Activated T-helper 2 cell treated with anti-CD3 and anti-CD28 coated beads, Interferon-gamma antibody, Interleukin-2, Interleukin-4, amounts not matched to agents 10 μg/mL and 5 μg/mL and 100 μg/mL, durations not matched to agents 14 hours and 24 hours and 36 hours (primary cell): Measurements from ENCODE around the gene PTPRD. TPM values are rescaled to one million over a fixed set of nuclear protein-coding genes. Genes with fewer than 3 reads are reported as not detected.

Experiments used
- DNase-seq: peaks from one replicate; pipeline ENCODE4 v3.0.0; 2021; ENCODE audit warnings: low spot score
- H3K27ac Mint-ChIP-seq: one replicate; pipeline ENCODE4 v1.8.0; 2021; ENCODE audit warnings: mixed read lengths
- H3K27me3 Mint-ChIP-seq: one replicate; pipeline ENCODE4 v1.8.0; 2021; ENCODE audit warnings: low read depth, mixed read lengths
- H3K36me3 Mint-ChIP-seq: one replicate; pipeline ENCODE4 v1.8.0; 2021; ENCODE audit warnings: low read depth, mixed read lengths
- H3K4me1 Mint-ChIP-seq: one replicate; pipeline ENCODE4 v1.8.0; 2021; ENCODE audit warnings: low read depth, mixed read lengths
- H3K4me3 Mint-ChIP-seq: one replicate; pipeline ENCODE4 v1.8.0; 2021; ENCODE audit warnings: low read depth, mild to moderate bottlenecking, moderate library complexity, mixed read lengths
- H3K9me3 Mint-ChIP-seq: one replicate; pipeline ENCODE4 v1.8.0; 2021; ENCODE audit warnings: mixed read lengths
- intact Hi-C: fragments of 100-400 bp; cut with micrococcal nuclease; formaldehyde crosslinking; loops from one replicate; pipeline ENCODE4 v1.15.1; 2023
- total RNA-seq: library from RNA; stranded (reverse); gene quantifications from 2 replicates; pipeline ENCODE4 v1.2.3, GENCODE V29; 2022

Gene PTPRD
- total RNA-seq, 1 donor from 2014 or later = 1.5 TPM

DNA sequence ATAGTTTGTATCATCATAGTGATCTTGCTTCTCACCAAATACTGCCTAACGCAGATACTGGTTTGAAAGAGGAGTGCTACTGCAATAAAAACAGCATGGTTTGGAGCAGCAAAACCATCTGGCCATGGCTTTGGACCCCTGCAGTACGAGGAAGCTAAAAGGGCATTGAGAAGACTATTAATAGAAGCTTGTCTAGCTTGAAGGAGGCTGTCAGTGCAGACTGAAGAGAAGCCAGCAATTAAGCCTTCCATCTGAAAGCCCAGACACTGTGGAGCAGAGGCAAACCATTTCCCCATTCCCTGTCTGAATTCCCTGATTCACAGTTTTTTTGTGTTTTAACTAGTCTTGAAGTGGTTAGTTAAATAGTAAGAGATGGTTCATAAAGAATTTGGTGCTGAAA is 281.6 kb downstream of the PTPRD start:
- Mint-ChIP-seq H3K9me3 (peaks cover 30% of the 10 kb centered on the region), H3K27me3 (no peaks in the 10 kb centered on the region), H3K27ac (no peak overlapping the region), H3K4me3 (no peak overlapping the region), H3K4me1 (no peaks in the 10 kb centered on the region), H3K36me3 (no peaks in the 10 kb centered on the region)
- DNase-seq = no peak
- intact Hi-C loops = no loop called here

DNA sequence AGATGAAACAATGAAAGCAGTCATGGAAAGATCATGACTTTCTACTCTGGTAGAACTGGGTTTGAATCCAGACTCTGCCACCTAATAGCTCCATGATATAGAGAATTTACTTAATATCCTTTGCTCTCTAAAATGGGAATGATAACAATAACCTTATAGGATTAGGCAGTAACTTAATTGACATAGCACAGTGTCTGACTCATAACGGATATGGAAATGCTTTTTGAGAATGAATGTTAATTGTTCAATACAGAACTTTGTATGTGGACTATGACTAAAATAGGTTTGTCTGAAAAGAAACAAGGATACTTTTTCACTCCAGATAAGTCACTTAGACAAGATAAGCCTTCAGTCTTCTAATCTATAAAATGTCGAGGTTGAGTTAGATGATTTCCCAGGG is 330.7 kb downstream of the PTPRD start:
- H3K36me3 Mint-ChIP-seq = no peaks in the 10 kb centered on the region
- intact Hi-C loops = no loop called here
- H3K9me3 Mint-ChIP-seq = peaks cover 16% of the 10 kb centered on the region
- no peaks in the 10 kb centered on the region for H3K27me3 Mint-ChIP-seq
- no peak overlapping the region for H3K4me3 Mint-ChIP-seq
- H3K27ac Mint-ChIP-seq = no peak overlapping the region
- DNase-seq = no peak
- H3K4me1 Mint-ChIP-seq = no peaks in the 10 kb centered on the region

DNA sequence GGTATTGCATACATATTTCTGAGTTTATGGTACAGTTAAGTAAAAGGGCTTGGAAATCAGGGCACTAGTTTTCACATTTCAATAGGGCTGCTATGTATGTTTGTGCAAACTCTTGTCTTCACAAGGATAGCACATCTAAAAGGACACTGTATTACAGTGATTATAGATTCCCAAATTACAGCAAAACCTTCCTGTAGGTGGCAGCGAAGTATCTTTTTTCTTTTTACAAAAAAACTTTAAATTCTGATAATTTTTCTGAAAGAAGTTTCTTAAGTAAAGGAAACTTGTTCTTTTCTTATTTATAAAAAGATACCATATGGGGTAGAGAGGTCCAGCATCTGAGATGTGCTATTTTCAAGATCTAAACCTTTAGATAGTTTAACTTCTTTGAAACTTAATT is 337.8 kb downstream of the PTPRD start:
- H3K4me3 Mint-ChIP-seq = no peak overlapping the region
- no peaks in the 10 kb centered on the region for H3K36me3 Mint-ChIP-seq
- no peak for DNase-seq
- no peaks in the 10 kb centered on the region for H3K27me3 Mint-ChIP-seq
- peaks cover 13% of the 10 kb centered on the region for H3K9me3 Mint-ChIP-seq
- H3K4me1 Mint-ChIP-seq = no peaks in the 10 kb centered on the region
- H3K27ac Mint-ChIP-seq = no peak overlapping the region
- intact Hi-C loops = no loop called here

DNA sequence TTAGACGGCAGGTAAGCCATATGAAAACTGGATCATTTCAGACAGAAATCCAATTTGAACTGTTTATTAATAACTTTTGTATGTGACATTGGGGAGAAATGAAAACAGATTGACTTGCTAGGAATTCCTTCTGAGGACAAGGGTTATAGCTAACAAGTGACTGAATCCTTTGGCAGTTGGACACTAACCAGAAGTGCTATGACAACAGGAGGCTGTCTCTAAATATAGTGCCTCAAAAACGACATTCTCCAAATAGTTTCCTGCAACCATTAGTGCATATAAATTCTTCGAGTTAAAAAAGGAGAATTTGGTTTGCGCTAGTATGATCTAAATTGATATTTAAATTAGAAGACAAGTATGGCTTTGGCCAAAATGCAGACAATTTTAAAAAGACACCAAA is 338.6 kb downstream of the PTPRD start:
- Mint-ChIP-seq H3K36me3 (no peaks in the 10 kb centered on the region), H3K4me1 (no peaks in the 10 kb centered on the region), H3K27ac (no peak overlapping the region), H3K27me3 (no peaks in the 10 kb centered on the region), H3K4me3 (no peak overlapping the region), H3K9me3 (peaks cover 8% of the 10 kb centered on the region)
- no peak for DNase-seq
- intact Hi-C loops = no loop called here

DNA sequence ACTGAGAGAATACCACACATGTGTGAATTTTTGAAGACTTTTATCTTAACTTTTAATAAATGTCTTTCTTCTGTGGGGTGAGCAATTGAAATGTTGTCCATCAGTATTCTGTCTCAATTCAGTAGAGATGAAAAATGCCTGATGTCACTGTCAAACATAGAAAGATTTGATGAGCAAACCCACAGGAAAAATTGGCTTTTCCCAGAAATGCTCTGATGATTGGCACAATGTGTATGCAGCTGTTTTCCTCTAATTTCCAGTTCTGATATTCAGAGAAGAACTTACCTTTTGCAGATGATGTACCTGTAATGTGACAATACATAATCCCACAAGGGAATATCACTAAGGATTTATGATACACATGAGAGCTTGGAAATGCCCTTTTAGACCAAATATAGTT is 340.0 kb downstream of the PTPRD start:
- no peaks in the 10 kb centered on the region for H3K4me1 Mint-ChIP-seq
- intact Hi-C loops = no loop called here
- H3K27me3 Mint-ChIP-seq = no peaks in the 10 kb centered on the region
- no peaks in the 10 kb centered on the region for H3K36me3 Mint-ChIP-seq
- H3K27ac Mint-ChIP-seq = no peak overlapping the region
- no peak overlapping the region for H3K4me3 Mint-ChIP-seq
- no peak for DNase-seq
- peaks cover 5% of the 10 kb centered on the region for H3K9me3 Mint-ChIP-seq

DNA sequence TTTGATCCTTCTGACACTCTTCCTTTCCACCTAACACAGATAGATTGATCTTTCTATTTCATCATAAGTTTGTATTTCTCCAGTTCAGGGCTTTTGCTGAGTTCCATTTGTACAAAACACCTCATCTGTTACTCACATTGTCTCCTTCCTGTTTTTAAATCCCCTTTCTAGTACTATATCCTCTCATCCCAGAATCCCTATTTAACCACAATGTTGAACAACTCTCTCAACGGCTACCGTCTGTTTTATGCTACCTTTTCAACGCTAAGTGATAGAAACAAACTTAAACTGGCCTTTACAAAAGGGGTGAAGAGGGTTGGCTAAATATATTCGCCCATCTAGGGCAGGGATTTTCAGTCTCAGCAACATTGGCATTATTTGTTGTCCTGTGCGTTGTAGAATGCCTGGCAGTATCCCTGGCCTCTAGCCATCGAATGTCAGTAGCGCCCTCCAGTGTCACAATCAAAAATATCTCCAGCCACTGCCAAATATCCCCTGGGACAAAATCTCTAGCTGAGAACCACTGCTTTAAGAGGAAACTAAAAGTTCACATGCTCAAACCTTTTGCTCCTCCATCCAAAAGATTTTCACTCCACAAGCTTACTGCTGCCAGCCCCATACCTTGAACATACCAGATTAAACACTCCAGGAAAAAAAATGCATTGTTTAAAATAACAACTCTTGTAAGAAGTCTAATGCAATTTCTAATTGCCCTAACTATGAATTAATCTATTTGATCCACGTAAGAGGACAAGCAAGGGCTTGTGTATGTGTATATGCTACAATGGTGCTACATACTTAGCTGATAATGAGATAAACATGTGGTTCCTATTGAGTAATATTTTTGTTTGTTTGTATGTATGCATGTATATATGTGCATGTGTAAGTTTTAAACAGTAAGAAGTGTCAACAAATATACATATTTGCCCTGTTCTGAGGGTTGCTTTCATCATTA is 344.0 kb downstream of the PTPRD start:
- no peaks in the 10 kb centered on the region for H3K27me3 Mint-ChIP-seq
- no peaks in the 10 kb centered on the region for H3K36me3 Mint-ChIP-seq
- H3K4me3 Mint-ChIP-seq = no peak overlapping the region
- H3K4me1 Mint-ChIP-seq = no peaks in the 10 kb centered on the region
- no peak overlapping the region for H3K27ac Mint-ChIP-seq
- H3K9me3 Mint-ChIP-seq = peaks cover 16% of the 10 kb centered on the region
- intact Hi-C loops = no loop called here
- no peak for DNase-seq

DNA sequence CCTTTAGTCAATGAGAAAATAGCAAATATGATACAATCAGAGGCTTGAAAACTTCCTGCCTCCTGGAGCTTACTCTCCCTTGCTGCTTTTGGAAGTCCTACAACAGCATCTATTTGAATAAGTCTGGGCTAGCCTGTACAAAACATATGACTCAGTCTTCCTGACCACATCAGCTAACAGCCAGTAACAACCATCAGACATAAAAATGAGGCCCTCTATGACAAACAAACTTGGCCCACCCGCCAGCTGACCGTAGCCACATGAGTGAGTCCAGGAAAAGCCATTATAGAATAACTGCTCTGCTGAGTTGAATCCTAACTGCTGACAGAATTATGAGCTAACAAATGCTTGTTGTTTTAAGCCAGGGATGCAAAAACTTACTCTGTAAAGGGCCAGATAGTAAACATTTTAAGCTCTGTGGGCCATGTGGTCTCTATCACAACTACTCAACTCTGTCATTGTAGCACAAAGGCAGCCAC is 347.6 kb downstream of the PTPRD start:
- no peak overlapping the region for H3K4me3 Mint-ChIP-seq
- H3K27me3 Mint-ChIP-seq = no peaks in the 10 kb centered on the region
- H3K4me1 Mint-ChIP-seq = no peaks in the 10 kb centered on the region
- H3K9me3 Mint-ChIP-seq = peaks cover 23% of the 10 kb centered on the region
- intact Hi-C loops = no loop called here
- H3K27ac Mint-ChIP-seq = no peak overlapping the region
- H3K36me3 Mint-ChIP-seq = no peaks in the 10 kb centered on the region
- no peak for DNase-seq

DNA sequence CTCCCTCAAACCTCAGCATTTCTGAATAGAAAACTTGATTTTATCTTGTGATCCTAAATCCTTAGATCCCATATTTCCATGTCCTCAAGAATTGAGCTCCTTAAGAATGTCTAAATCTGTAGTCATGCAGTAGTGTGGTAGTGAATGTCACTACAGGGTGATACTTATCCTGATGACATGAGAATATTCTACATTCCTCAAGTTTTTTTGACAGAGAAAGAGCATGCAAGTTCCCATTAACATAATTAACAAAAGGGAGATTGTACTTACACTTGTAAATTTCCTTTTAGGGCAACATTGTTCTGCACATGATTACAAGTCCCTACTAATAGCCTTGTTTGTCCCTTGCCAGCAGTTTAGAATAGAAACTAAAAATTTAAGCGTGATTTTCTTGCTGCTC is 352.3 kb downstream of the PTPRD start:
- Mint-ChIP-seq H3K27me3 (no peaks in the 10 kb centered on the region), H3K4me1 (no peaks in the 10 kb centered on the region), H3K4me3 (no peak overlapping the region), H3K36me3 (no peaks in the 10 kb centered on the region), H3K27ac (no peak overlapping the region), H3K9me3 (peaks cover 32% of the 10 kb centered on the region)
- no peak for DNase-seq
- intact Hi-C loops = no loop called here

DNA sequence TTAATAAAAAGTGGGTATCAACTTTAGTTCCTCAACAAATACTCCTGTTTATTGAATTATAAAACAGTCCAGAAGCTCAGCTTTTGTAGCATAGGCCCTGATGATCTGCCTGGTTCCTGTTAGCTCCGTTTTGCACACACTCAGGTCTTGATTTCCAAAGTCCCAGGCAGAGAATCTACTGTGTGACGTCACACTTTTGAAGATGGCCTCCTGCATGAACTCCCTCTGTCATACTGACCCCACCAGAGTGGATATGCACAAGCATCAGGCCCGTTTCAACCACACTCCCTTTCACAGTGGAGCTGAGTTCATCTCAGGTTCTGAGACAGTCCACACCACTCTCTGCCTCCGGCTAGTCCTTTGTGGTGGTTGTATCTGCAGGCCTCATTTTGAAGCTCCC is 353.1 kb downstream of the PTPRD start:
- H3K27me3 Mint-ChIP-seq = no peaks in the 10 kb centered on the region
- no peak for DNase-seq
- H3K27ac Mint-ChIP-seq = no peak overlapping the region
- H3K4me3 Mint-ChIP-seq = no peak overlapping the region
- intact Hi-C loops = no loop called here
- peaks cover 29% of the 10 kb centered on the region for H3K9me3 Mint-ChIP-seq
- H3K4me1 Mint-ChIP-seq = no peaks in the 10 kb centered on the region
- H3K36me3 Mint-ChIP-seq = no peaks in the 10 kb centered on the region

DNA sequence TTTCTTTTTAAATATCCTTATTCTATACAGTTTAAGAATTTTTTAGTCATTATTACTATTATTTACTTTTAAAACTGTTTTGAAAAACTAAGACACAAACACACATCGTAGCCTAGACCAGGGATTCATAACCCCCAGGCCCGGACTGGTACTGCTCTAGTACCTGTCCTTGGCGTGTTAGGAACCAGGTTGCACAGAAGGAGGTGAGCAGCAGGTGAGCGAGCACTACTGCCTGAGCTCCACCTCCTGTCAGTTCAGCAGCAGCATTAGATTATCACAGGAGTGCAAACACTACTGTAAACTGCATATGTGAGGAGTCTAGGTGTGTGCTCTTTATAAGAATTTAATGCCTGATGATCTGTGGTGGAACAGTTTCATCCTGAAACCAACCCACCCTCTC is 357.0 kb downstream of the PTPRD start:
- no peak overlapping the region for H3K27ac Mint-ChIP-seq
- H3K36me3 Mint-ChIP-seq = no peaks in the 10 kb centered on the region
- no peak overlapping the region for H3K4me3 Mint-ChIP-seq
- no peaks in the 10 kb centered on the region for H3K4me1 Mint-ChIP-seq
- DNase-seq = no peak
- no peaks in the 10 kb centered on the region for H3K27me3 Mint-ChIP-seq
- intact Hi-C loops = no loop called here
- H3K9me3 Mint-ChIP-seq = peaks cover 20% of the 10 kb centered on the region

DNA sequence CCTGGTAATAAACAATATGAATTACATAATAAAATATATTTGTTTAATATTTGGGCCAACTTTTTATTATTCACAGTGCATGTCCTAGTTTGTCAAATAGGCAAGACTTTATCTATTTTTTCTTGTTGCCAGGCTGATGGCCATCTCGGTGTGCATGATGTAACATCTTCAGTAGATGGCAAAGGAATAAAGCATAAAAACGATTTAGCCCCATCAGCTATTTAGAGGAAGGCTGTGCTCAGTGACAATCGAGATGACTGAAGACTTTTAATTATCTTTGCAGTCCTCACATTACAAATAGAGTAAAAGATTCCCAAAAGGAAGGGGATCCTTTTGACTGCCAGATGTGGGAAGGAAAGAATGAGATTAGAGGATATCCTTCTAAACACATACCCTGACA is 358.5 kb downstream of the PTPRD start:
- no peaks in the 10 kb centered on the region for H3K36me3 Mint-ChIP-seq
- no peak for DNase-seq
- H3K4me1 Mint-ChIP-seq = no peaks in the 10 kb centered on the region
- no peaks in the 10 kb centered on the region for H3K27me3 Mint-ChIP-seq
- no peak overlapping the region for H3K4me3 Mint-ChIP-seq
- peaks cover 20% of the 10 kb centered on the region for H3K9me3 Mint-ChIP-seq
- intact Hi-C loops = no loop called here
- no peak overlapping the region for H3K27ac Mint-ChIP-seq

DNA sequence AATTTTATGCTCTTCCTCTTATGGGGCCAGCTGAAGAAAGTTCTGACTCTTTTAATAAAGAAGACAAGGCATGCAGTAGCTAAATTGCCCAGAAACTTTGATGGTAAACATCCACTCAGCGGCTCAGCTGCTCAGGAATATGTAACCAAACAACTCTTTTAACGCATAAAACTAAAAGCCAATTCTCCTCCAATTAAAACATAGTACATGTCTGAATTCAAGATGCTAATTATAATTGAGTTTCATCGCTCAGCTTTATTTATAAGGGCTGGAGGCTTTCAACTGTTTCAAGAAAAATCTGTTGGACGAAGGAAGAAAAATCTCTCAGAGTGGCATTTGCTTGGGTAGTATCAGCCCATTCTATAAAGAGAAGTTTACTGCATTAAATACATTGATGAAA is 359.5 kb downstream of the PTPRD start:
- Mint-ChIP-seq H3K4me1 (no peaks in the 10 kb centered on the region), H3K27ac (no peak overlapping the region), H3K36me3 (no peaks in the 10 kb centered on the region), H3K9me3 (peaks cover 20% of the 10 kb centered on the region), H3K27me3 (no peaks in the 10 kb centered on the region), H3K4me3 (no peak overlapping the region)
- intact Hi-C loops = no loop called here
- no peak for DNase-seq

DNA sequence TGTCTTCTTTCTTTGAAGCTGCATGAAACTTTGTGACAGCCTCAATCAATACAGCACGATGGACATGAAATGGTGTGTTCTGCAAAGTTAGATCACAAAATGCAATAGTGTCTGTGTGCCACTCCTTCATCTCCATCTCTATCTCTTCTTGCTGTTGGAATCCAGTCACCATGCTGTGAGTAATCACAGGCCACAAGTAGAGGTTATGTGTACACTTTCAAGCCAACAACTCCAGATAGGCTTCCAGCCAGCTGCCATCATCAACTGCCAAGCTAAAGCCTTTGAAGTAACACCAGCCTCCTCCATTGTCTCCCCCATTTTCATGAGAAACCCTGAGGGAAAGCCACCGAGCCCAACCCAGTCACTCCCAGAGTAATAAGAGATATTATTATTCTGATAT is 360.6 kb downstream of the PTPRD start:
- Mint-ChIP-seq H3K36me3 (no peaks in the 10 kb centered on the region), H3K4me1 (no peaks in the 10 kb centered on the region), H3K27ac (no peak overlapping the region), H3K9me3 (peaks cover 15% of the 10 kb centered on the region), H3K4me3 (no peak overlapping the region), H3K27me3 (no peaks in the 10 kb centered on the region)
- no peak for DNase-seq
- intact Hi-C loops = no loop called here
